ENCODE results near the gene ZNF20.
"Not testable (repeated sequence)": the region's sequence is repeated elsewhere in the genome, so short reads cannot be mapped to it uniquely, and the experiment has no call there.

Gene ZNF20

DNA sequence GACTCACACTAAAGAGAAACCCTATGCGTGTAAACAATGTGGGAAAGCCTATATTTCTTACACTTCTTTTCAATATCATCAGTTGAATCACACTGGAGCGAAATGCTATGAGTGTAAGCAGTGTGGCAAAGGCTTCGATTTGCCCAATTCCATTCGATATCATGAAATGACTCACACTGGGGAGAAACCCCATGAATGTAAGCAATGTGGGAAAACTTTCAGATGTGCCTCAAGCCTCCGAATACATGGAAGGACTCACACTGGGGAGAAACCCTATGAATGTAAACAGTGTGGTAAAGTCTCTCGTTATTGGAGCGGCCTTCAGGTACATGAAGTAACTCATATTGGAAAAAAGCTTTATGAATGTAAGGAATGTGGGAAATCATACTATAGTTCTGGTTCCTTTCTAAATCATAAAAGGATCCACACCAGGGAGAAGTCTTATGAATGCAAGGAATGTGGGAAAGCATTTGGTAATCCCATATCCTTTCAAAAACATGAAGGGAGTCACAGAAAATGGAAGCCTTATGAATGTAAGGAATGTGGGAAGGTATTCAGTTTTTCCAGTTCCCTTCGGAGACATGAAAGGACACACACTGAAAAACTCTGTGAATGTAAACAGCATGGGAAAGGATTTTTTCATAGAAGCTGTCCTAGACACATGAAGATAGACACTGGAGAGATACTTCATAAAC, 28.1 kb downstream of the ZNF20 start:
- DNase-seq, result no peak

DNA sequence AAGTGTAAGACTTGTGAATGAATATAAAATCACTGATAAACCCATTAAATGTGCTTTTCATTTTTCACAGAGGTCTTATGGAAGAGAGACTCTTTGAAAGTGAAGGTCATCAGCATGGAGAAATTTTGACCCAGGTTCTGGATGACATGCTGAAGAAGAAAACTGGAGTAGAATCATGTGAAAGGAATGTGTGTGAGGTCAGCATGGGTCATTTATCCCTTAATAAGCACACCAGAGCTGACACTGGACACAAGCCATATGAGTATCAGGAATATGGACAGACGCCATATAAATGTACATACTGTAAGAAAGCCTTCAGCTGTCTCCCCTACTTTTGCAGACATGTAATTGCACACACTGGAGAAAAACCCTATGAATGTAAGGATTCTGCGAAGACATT, 29.0 kb downstream of the ZNF20 start:
- no peak for DNase-seq

DNA sequence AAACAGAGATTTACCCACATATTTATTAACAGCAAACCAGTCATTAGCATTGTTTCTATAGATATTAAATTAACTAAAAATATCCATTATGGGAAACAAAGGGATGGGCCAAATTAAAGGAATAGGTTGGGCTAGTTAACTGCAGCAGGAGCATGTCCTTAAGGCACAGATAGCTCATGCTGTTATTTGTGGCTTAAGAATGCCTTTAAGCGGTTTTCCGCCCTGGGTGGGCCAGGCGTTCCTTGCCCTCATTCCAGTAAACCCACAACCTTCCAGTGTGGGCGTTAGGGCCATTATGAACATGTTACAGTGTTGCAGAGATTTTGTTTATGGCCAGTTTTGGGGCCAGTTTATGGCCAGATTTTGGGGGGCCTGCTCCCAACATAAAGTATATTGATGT, 36.2 kb downstream of the ZNF20 start:
- DNase-seq, result not testable (repeated sequence)

DNA sequence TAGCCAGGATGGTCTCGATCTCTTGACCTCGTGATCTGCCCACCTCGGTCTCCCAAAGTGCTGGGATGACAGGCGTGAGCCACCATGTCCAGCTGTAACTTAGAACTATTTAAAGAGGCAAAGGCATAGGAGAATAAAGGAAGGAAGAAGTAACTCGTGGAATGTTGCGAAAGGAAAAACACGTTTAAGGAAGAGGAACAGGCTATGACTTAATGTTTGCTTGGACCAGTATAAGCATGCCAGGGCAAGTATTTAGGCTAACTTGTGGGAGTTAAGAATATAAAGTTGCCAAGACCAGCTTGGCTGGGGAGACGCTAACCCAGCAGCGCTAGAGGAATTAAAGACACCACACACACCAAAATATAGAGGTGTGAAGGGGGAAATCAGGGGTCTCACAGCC, 42.1 kb downstream of the ZNF20 start:
- DNase-seq, result no peak

DNA sequence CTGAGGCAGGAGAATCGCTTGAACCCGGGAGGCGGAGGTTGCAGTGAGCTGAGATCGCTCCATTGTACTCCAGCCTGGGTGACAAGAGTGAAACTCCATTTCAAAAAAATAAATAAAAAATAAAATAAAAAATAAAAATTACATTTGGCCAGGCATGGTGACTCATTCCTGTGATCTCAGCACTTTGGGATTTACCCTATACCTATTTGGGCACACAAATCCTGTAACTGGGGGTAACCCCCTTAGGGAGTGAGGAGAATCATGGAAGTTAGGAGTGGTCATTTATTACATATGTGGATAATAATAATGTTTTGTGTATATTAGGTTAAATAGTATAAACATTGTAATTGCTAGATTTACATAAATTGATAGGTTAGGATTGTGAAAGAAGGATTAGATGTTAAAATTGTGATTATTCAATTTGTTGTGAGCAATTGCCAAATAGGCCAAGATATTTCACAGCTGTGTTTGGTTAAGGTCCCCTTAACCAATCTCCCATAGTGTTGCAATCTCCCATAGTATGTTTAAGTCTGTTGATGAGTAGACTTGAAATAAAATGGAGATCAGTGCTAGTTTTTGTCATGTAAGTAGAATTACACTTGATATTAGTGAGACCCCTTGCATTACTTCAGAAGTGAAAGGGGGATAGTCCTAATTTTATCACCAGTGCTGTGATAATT, 44.9 kb downstream of the ZNF20 start:
- DNase-seq, result no peak

DNA sequence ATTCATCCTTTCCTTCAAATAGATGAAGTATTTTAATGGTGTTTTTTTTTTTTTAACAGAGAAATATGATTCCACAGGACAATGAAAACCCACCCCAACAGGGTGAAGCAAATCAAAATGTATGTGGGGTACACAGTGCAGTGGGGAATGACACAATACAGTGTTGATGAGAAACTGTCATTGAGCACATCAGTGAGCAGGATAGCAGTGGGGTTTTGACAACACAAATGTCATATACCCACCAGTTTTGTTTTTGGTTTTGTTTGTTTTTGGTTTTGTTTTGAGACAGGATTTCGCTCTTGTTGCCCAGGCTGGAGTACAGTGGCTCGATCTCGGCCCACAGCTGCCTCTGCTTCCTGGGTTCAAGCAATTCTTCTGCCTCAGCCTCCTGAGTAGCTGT, 46.4 kb downstream of the ZNF20 start:
- no peak for DNase-seq

DNA sequence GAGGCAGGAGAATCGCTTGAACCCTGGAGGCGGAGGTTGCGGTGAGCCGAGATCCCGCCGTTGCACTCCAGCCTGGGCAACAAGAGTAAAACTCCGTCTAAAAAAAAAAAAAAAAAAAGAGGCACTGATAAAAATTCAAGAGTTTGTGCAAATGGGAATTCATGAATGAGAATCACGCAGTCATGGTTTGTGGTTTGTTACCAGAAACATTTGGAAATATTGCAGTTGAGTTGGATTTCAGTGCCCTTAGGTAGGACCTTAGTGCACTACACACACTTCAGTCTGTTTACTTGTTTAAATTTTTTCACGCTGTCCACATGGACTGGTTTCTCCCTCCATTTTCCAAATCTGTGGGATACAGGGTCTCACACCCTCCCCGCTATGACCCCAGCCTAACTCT, 47.2 kb downstream of the ZNF20 start:
- DNase-seq, result no peak

DNA sequence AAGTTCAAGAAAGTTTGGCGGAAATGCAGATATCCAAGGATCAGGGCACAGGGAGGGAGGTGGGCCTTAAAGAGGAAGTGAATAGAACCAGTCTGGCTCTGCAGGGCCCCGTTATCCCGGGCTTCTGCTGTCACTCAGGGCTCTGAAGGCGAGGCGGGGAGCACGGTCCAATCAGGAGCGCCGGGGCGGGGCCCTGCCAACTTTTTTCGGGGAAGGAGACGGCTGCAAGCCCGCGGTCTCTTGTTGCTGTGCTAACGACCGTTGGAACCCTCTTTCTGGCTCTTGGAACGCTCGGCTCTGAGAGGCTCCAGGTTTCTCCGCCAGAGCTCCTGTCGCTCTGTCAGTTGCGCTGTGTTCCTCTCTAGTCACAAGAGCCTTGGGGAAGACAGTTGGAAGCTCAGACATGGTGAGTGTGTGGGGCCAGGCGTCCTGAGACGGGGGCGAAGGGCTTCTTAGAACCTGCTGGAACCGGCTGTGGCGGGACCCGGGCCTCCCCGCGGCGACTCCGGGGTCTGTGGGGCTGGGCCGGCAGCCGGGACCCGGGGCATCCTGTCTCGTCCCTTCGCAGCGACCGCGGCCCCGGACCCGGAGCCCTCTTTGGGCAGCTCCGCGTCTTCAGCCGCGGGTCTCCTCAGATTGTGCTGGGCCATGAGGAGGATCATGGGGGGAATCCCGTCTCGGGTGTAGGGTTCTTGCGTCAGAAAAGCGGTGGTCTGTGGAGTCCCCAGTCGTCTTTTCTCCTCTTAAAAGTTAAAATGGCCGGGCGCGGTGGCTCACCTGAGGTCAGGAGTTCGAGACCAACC, 47.9 kb downstream of the ZNF20 start:
- peak; percentile 6 for DNase-seq

DNA sequence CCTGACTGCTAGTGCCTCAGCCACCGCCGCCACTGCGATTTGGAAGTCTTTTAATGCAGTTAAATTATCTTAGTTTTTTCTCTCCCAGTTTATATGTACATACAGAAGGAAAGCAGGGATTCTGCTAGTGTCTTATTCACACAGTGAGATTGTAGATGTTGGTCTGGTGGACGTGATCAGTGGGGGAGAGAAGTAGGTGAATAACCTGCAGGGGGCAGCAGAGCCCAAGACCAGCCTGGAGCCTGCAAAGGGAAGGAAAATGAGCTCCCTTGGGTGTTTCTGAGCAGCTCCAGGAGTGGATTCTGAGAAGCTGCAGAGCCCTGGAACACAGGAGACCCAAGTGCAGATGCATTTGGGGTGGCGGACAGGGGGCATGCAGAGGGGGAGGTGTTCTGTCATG, 49.3 kb downstream of the ZNF20 start:
- DNase-seq, result peak; percentile 31

DNA sequence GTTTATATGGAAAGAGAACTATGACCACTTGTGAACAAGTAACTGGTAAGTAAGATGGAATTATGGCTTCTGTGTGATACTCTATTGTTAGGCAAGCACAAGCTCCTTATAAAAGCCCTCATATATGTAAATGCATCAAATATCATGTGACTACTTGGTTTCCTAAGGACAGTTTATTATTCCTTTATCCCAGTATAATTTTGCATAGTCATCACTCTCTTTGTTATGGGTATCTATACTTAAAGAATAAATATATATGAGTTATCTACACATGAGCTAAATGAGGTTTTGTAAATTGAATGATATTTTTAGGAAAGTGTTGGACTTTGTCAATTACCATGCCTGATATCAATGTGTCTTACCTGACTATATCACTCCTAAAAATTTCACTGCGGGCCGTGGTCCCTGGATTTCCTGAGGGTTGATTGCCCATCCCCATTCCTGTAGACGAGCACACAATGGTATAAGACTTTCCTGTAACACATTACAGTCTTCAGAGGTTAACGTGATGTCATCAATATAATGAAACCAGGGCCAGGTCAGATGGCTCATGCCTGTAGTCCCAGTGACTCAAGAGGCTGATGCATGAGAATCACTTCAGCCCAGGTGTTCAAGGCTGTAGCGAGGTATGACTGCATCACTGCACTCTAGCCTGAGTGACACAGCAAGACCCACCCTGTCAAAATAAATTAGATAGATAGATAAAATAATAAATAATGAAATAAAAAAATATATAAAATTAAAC, 54.9 kb downstream of the ZNF20 start:
- no peak for DNase-seq

DNA sequence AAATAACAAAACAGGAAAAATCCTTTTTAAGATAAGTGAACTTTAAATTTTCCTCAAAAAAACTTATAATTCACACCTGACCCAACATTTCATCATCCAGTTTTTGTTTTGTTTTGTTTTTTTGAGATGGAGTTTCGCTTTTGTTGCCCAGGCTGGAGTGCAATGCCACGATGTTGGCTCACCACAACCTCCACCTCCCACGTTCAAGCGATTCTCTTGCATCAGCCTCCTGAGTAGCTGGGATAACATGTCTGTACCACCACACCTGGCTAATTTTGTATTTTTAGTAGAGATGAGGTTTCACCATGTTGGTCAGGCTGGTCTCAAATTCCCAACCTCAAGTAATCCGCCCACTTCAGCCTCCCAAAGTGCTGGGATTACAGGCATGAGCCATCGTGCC, 56.8 kb downstream of the ZNF20 start:
- DNase-seq, result not testable (repeated sequence)
